ENCODE results near the gene CIROP. TPM values are rescaled to one million over a fixed set of nuclear protein-coding genes. Genes with fewer than 3 reads are reported as not detected.
A peak's percentile ranks its signal among the peaks of the same experiment; 100 is the strongest.

CIROP gene
- total and polyA plus RNA-seq, 9 of the 15 experiments (the other 6 are each of a cell fraction or from before 2014, with no cell fraction given), result not detected

DNA sequence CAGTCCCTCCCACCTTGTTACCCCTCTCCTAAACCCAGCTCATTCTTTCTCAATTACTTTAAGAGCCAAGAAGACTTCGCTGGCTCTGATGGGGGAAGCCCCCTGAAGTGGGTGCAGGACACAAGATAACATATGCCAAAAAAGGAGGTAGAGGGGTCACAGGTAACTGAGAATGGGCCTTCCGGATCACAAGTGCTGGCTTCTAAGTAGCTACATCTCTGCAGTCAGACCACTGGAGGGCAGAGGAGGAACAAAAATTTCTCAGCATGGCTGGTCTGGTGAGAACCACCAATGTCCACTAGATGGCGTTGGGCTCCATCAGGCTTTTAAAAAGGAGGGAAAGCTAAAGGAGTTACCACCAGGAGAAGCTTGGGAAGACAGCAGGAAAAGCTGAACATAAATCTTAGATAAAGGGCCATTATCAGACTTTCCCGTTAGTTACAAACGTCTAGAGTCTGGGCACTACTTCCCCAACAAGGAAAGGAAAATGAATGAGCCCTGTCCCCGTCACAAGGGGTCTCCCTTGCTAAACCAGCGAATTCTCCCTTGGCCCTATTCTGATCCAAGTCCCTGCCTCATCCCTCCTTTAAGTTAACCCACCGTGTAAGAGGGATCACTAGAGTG lies 35.9 kb downstream of the CIROP start (continued):
- TF ChIP-seq, protein P1, sequence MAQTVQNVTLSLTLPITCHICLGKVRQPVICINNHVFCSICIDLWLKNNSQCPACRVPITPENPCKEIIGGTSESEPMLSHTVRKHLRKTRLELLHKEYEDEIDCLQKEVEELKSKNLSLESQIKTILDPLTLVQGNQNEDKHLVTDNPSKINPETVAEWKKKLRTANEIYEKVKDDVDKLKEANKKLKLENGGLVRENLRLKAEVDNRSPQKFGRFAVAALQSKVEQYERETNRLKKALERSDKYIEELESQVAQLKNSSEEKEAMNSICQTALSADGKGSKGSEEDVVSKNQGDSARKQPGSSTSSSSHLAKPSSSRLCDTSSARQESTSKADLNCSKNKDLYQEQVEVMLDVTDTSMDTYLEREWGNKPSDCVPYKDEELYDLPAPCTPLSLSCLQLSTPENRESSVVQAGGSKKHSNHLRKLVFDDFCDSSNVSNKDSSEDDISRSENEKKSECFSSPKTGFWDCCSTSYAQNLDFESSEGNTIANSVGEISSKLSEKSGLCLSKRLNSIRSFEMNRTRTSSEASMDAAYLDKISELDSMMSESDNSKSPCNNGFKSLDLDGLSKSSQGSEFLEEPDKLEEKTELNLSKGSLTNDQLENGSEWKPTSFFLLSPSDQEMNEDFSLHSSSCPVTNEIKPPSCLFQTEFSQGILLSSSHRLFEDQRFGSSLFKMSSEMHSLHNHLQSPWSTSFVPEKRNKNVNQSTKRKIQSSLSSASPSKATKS (CRISPR knock-in tag; IDR thresholded peaks at IDR 0.05), result no peak
- TF ChIP-seq, protein P2, sequence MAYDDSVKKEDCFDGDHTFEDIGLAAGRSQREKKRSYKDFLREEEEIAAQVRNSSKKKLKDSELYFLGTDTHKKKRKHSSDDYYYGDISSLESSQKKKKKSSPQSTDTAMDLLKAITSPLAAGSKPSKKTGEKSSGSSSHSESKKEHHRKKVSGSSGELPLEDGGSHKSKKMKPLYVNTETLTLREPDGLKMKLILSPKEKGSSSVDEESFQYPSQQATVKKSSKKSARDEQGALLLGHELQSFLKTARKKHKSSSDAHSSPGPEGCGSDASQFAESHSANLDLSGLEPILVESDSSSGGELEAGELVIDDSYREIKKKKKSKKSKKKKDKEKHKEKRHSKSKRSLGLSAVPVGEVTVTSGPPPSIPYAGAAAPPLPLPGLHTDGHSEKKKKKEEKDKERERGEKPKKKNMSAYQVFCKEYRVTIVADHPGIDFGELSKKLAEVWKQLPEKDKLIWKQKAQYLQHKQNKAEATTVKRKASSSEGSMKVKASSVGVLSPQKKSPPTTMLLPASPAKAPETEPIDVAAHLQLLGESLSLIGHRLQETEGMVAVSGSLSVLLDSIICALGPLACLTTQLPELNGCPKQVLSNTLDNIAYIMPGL (CRISPR knock-in tag; IDR thresholded peaks at IDR 0.05), result peak; percentile 89; the same call in 1 of the 2 replicates
- TF ChIP-seq CTBP1 (IDR thresholded peaks at IDR 0.05; ENCODE audit: borderline replicate concordance) (peak; percentile 43; the same call in 1 of the 2 replicates), ZNF639 (CRISPR knock-in tag; conservative IDR thresholded peaks at IDR 0.05 in 1 of 2, IDR thresholded peaks at IDR 0.05 in 1 of 2) (no peak), SUPT5H (IDR thresholded peaks at IDR 0.05) (no peak), ZNF77 (CRISPR knock-in tag; IDR thresholded peaks at IDR 0.05) (no peak), HDAC8 (tag; IDR thresholded peaks at IDR 0.05) (no peak), SAFB (IDR thresholded peaks at IDR 0.05; ENCODE audit: borderline replicate concordance, low read depth, low read length) (no peak), ARNT (IDR thresholded peaks at IDR 0.05) (peak in 1 of 2 experiments; percentile 67; a peak in 1 of 4 replicates), RAD21 (CRISPR knock-in tag; conservative IDR thresholded peaks at IDR 0.05 in 1 of 2, IDR thresholded peaks at IDR 0.05 in 1 of 2) (peak; percentile 84 to 91), ARID1B (IDR thresholded peaks at IDR 0.05) (0 out of 2 replicates have a peak, but pooled peaks have one; percentile 19), PCBP2 (IDR thresholded peaks at IDR 0.05; ENCODE audit: low read depth, low read length, poor library complexity, severe bottlenecking) (no peak), TEAD2 (tag; IDR thresholded peaks at IDR 0.05) (no peak), JUND (IDR thresholded peaks at IDR 0.05; ENCODE audit: borderline replicate concordance, low read depth, low read length) (peak; percentile 33; the same call in 1 of the 2 replicates), JUND (tag; IDR thresholded peaks at IDR 0.05; ENCODE audit: borderline replicate concordance, low read depth, low read length) (no peak; the same call in 2 of the 3 replicates), NR0B1 (IDR thresholded peaks at IDR 0.05; ENCODE audit: partially characterized antibody) (no peak), NFXL1 (CRISPR knock-in tag; IDR thresholded peaks at IDR 0.05) (no peak)
- TF ChIP-seq, protein P3, sequence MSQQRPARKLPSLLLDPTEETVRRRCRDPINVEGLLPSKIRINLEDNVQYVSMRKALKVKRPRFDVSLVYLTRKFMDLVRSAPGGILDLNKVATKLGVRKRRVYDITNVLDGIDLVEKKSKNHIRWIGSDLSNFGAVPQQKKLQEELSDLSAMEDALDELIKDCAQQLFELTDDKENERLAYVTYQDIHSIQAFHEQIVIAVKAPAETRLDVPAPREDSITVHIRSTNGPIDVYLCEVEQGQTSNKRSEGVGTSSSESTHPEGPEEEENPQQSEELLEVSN (IDR thresholded peaks at IDR 0.05; ENCODE audit: borderline replicate concordance in 1 of 2, extremely low read depth in 1 of 2, insufficient read depth in 1 of 2, insufficient read length in 1 of 2, low read depth in 1 of 2, low read length in 1 of 2, poor library complexity in 1 of 2, severe bottlenecking in 1 of 2), result peak; percentile 33 to 61

Data from K562 (cell line).